Measurements from ENCODE around the gene FNDC10. TPM values are rescaled to one million over a fixed set of nuclear protein-coding genes. Genes with fewer than 3 reads are reported as not detected.
"Not testable (repeated sequence)": the region's sequence is repeated elsewhere in the genome, so short reads cannot be mapped to it uniquely, and the experiment has no call there.

FNDC10 gene
- 2.5 and 7.8 TPM in 2 replicates for total RNA-seq (ENCODE audit: low replicate concordance)

DNA sequence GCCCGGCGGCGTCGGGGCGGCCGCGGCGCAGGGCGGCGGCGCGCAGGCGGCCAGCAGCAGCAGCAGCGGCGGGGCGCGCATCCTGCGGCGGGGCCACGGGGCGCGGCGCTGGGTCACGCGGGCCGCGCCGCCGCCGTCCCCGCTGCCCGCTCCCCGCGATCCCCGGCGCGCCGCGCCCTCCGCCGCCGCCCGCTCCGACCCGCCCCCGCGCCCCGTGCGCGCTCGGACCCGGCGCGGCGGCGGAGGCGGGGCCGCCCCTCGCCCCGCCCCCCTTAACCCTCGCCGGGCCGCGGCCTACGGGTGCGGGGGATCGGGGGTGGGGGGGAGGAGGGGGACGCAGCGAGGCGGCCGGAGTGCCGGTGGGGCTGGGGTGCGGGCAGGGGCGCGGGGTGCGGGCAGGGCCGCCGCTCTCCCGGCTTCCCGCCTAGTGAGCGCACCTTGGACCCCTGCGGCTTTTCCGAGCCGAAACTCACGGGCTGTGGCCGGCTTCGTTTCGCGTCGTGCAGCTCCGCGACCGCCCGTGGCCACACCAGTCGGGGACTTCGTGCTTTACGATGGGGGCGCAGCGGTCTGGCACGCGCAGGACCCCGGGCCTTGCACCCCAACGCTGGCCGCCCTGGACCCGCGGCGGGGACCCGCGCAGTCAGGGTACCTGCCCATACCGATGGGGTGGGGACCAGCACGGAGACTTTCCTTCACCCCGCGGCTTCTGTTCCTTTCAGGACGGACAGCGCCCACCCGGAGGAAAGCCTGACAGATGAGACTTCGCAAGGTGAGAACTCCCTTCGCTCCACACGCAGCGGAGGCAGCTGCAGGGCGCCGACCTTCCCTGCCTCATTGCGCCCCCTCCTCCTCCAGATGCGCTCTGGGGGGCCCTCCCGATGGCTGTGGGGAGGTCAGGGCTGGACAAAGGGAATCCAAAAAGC lies at the start of gene FNDC10:
Gene FNDC10 (minus strand): TSS at position 201 of the 926 bp plus-strand sequence. CDS start 120 bp downstream, at position 81.
- peak; percentile 48 for TF ChIP-seq EZH2phosphoT487 (IDR thresholded peaks at IDR 0.05)
- TF ChIP-seq, protein P1, sequence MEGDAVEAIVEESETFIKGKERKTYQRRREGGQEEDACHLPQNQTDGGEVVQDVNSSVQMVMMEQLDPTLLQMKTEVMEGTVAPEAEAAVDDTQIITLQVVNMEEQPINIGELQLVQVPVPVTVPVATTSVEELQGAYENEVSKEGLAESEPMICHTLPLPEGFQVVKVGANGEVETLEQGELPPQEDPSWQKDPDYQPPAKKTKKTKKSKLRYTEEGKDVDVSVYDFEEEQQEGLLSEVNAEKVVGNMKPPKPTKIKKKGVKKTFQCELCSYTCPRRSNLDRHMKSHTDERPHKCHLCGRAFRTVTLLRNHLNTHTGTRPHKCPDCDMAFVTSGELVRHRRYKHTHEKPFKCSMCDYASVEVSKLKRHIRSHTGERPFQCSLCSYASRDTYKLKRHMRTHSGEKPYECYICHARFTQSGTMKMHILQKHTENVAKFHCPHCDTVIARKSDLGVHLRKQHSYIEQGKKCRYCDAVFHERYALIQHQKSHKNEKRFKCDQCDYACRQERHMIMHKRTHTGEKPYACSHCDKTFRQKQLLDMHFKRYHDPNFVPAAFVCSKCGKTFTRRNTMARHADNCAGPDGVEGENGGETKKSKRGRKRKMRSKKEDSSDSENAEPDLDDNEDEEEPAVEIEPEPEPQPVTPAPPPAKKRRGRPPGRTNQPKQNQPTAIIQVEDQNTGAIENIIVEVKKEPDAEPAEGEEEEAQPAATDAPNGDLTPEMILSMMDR (IDR thresholded peaks at IDR 0.05) = no peak
- peak; percentile 76 for TF ChIP-seq EZH2 (IDR thresholded peaks at IDR 0.05)
- Histone ChIP-seq H3K36me3 (no peaks in the 10 kb centered on the region), H3F3A (ENCODE audit: low read depth) (peaks cover 30% of the 10 kb centered on the region), H3K4me2 (peak within 1 kb of the TSS; percentile 87), H3K4me1 (peaks cover 10% of the 10 kb centered on the region), H3K27me3 (peaks cover 80% of the 10 kb centered on the region), H3K27ac (no peak within 1 kb of the TSS), H2AFZ (replicated peaks) (peak within 1 kb of the TSS; percentile 82), H3K9ac (no peak within 1 kb of the TSS), H3K9me3 (ENCODE audit: low read depth) (no peaks in the 10 kb centered on the region), H4K20me1 (ENCODE audit: low read depth) (peaks cover 21% of the 10 kb centered on the region), H3K4me3 (peak within 1 kb of the TSS; percentile 56), H3K79me2 (ENCODE audit: low read depth) (no peaks in the 10 kb centered on the region)
- H3K27me3 Mint-ChIP-seq (ENCODE audit: insufficient read depth, low read depth) = peaks cover 16% of the 10 kb centered on the region
- H3K36me3 Mint-ChIP-seq = no peaks in the 10 kb centered on the region
- H3K9me3 Mint-ChIP-seq = no peaks in the 10 kb centered on the region
- H3K27ac Mint-ChIP-seq = no peak within 1 kb of the TSS
- peak within 1 kb of the TSS; percentile 83 for H3K4me3 Mint-ChIP-seq
- peaks cover 9% of the 10 kb centered on the region for H3K4me1 Mint-ChIP-seq
- DNase-seq (ENCODE audit: low spot score) = peak; percentile 63

DNA sequence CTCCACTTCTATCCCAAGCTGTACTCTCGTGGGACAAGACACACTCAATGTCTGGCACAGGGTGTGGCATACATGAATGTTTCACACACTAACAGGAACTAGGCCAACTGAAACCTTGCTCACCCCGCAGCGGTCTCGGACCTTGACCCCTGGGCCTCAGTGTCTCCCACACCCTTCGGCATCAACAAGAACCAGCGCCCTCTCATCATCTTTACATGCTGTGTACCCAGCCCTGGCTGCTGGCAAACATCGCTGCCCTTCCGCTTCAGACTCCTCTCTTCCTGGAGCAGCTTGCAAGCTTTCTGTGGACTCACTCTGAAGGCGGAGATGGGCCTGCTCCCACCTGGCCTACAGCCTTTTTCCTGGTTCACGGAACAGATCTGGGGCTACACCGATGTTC lies 48.3 kb upstream of the FNDC10 start:
- not testable (repeated sequence) for H3K4me1 ChIP-seq; H3K9me3 Mint-ChIP-seq; H2AFZ ChIP-seq (replicated peaks); H3K4me3 ChIP-seq; H3K9ac ChIP-seq; H3F3A ChIP-seq (ENCODE audit: low read depth); H3K4me2 ChIP-seq; H3K9me3 ChIP-seq (ENCODE audit: low read depth); DNase-seq (ENCODE audit: low spot score); H3K4me1 Mint-ChIP-seq; H3K36me3 ChIP-seq; H3K27ac ChIP-seq; H4K20me1 ChIP-seq (ENCODE audit: low read depth); H3K27ac Mint-ChIP-seq; H3K4me3 Mint-ChIP-seq; H3K27me3 Mint-ChIP-seq (ENCODE audit: insufficient read depth, low read depth); H3K79me2 ChIP-seq (ENCODE audit: low read depth); H3K27me3 ChIP-seq
- peaks cover 32% of the 10 kb centered on the region for H3K36me3 Mint-ChIP-seq

DNA sequence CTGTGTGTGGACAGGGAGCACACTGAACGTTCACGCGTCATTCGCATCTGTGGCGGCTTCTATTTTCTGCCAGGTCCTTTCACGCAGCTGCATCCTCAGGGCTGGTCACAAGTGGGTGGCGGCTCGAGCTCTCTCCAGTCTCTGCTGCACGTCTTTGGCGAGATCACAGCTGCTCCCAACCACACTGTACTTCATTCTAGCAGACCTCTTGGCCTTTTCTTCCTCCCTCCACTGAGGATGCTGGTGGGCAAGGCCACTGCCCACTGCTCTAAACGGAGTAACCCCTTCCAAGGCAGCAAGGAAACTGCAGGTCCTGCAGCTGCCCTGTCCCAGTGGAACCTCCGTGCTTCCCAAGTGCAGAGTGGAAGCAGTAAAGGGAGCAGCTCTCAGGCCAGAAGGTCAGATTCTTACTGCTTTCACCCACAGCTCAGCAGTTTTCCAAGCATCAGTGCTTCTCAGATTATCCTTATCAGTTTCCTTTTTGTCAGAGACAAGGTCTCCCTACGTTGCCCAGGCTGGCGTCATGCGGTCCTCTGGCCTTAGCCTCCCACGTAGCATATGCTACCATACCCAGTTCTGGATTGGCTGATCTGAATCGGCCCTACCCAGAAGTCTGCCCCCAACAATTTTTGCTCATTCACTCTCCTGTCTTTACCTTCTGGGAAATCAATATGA lies 47.8 kb upstream of the FNDC10 start:
- H3K9me3 ChIP-seq (ENCODE audit: low read depth); H3K4me1 Mint-ChIP-seq; H3K27ac Mint-ChIP-seq; H3K4me3 ChIP-seq; H4K20me1 ChIP-seq (ENCODE audit: low read depth); H3K4me3 Mint-ChIP-seq; H3K27ac ChIP-seq; H3K27me3 ChIP-seq; H3K9ac ChIP-seq; DNase-seq (ENCODE audit: low spot score); H2AFZ ChIP-seq (replicated peaks); H3K79me2 ChIP-seq (ENCODE audit: low read depth); H3K27me3 Mint-ChIP-seq (ENCODE audit: insufficient read depth, low read depth); H3K4me2 ChIP-seq; H3K9me3 Mint-ChIP-seq; H3K4me1 ChIP-seq; H3F3A ChIP-seq (ENCODE audit: low read depth); H3K36me3 ChIP-seq: not testable (repeated sequence)
- H3K36me3 Mint-ChIP-seq = peaks cover 31% of the 10 kb centered on the region

DNA sequence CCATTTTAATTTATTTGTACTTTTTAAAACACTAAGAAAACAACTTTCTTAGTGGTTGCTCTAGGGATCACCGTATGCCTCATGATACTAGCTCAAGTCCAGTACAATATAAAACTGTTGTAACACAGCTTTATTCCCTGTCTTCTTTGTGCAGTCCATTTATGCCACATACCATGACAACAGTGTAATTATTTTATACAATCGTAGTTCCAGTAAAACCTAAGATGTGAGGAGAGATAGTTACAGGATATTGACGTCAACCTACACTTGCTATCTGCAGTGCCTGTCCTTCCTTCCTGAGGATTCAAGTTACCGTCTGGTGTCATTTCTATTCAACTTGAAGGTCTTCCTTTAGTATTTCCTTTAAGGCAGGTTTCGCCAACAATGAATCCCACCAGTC lies 46.4 kb upstream of the FNDC10 start:
- not testable (repeated sequence) for H3K4me1 Mint-ChIP-seq; H3K36me3 ChIP-seq; H3K9me3 Mint-ChIP-seq; H3K4me3 Mint-ChIP-seq; H3K27me3 ChIP-seq; H3K4me3 ChIP-seq; H3K27ac Mint-ChIP-seq; H3K27ac ChIP-seq; H3K9me3 ChIP-seq (ENCODE audit: low read depth); H3K4me2 ChIP-seq; H3K9ac ChIP-seq; H2AFZ ChIP-seq (replicated peaks); H3F3A ChIP-seq (ENCODE audit: low read depth); H3K27me3 Mint-ChIP-seq (ENCODE audit: insufficient read depth, low read depth); H3K4me1 ChIP-seq; H4K20me1 ChIP-seq (ENCODE audit: low read depth); H3K79me2 ChIP-seq (ENCODE audit: low read depth); DNase-seq (ENCODE audit: low spot score)
- peaks cover 24% of the 10 kb centered on the region for H3K36me3 Mint-ChIP-seq

DNA sequence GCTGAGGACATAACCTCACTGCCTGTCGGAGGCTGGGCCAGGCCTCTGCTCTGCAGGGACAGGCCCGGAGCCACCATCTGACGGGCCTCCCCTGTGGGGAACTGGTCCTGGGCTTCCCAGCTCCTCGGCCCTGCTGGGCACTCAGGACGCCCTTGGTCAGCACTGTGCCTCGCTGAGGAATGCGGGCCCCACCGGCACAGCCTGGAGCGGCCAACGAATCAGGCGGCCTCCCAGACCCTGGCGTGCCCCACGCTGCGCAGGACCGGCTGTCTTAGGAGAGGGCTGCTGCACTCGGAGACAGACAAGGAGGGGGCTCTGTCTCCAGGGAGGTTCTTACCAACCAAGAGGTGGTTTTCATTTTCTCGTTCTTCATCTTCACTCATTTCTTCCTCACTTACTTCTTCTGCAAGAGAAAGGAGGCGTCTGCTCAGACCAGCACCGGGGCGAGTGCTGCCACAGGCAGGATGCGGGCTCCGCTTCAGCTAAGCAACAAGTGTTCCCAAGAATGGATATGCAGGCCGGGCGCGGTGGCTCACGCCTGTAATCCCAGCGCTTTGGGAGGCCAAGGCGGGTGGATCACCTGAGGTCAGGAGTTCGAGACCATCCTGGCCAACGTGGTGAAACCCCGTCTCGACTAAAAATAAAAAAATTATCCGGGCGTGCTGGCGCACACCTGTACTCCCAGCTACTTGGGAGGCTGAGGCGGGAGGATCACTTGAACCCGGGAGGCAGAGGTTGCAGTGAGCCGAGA lies 41.0 kb upstream of the FNDC10 start:
- H3K4me3 Mint-ChIP-seq; DNase-seq (ENCODE audit: low spot score); H3K27me3 Mint-ChIP-seq (ENCODE audit: insufficient read depth, low read depth); H3K79me2 ChIP-seq (ENCODE audit: low read depth); H3K9me3 ChIP-seq (ENCODE audit: low read depth); H3K27ac ChIP-seq; H3K36me3 ChIP-seq; H3K36me3 Mint-ChIP-seq; H3K4me1 ChIP-seq; H3F3A ChIP-seq (ENCODE audit: low read depth); H3K27ac Mint-ChIP-seq; H3K4me1 Mint-ChIP-seq; H3K4me2 ChIP-seq; H3K9me3 Mint-ChIP-seq; H2AFZ ChIP-seq (replicated peaks); H3K4me3 ChIP-seq; H3K9ac ChIP-seq; H3K27me3 ChIP-seq; H4K20me1 ChIP-seq (ENCODE audit: low read depth): not testable (repeated sequence)

DNA sequence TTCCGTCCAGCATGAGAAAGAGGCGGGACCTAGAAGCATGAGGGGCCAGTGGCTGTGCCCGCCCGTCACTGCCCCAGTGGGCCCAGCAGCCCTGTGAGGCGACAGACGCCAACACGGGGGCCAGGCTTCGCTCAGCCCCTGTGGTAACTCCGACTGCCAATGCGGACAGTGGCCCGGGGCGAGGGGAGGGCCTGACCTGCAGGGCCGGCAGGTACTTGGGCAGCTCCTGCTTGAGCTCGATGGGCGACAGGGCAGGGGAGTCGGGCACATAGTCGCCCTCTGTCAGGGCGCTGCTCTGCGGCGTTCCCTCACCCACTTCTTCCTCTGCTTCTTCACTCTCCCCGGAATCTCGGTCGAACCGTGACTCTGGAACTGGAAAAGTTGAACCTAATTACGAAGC lies 40.1 kb upstream of the FNDC10 start:
- not testable (repeated sequence) for H3K4me1 ChIP-seq; H3F3A ChIP-seq (ENCODE audit: low read depth); H3K9me3 Mint-ChIP-seq; H3K27me3 Mint-ChIP-seq (ENCODE audit: insufficient read depth, low read depth); DNase-seq (ENCODE audit: low spot score); H3K9me3 ChIP-seq (ENCODE audit: low read depth); H3K4me1 Mint-ChIP-seq; H3K36me3 Mint-ChIP-seq; H3K9ac ChIP-seq; H3K27ac Mint-ChIP-seq; H3K79me2 ChIP-seq (ENCODE audit: low read depth); H3K27me3 ChIP-seq; H2AFZ ChIP-seq (replicated peaks); H3K4me2 ChIP-seq; H3K4me3 ChIP-seq; H3K27ac ChIP-seq; H3K36me3 ChIP-seq; H3K4me3 Mint-ChIP-seq; H4K20me1 ChIP-seq (ENCODE audit: low read depth)

Measured in neural progenitor cell (in vitro differentiated cells).